K562 (cell line): Measurements from ENCODE around the gene AAK1.

Experiments used
- CBX3 ChIP-seq, 2 experiments: IDR thresholded peaks; 1 replicate in 1 of 2; 2 replicates in 1 of 2; pipeline ENCODE4 v1.6.1; 2012; ENCODE audit warnings: inconsistent platforms in 2 of 2, low read length in 2 of 2, borderline replicate concordance in 1 of 2, control low read depth in 1 of 2
- ELF1 ChIP-seq: fragments of 200-800 bp; sonication (Bioruptor generic); IDR thresholded peaks from 2 replicates; pipeline ENCODE4 v1.6.1; 2016; ENCODE audit warnings: missing genetic modification characterization, missing compliant biosample characterization
- FOXJ3 ChIP-seq: sonication (generic); formaldehyde crosslinking; IDR thresholded peaks from 2 replicates; pipeline ENCODE4 v1.4.0; 2020; ENCODE audit warnings: mild to moderate bottlenecking, missing genetic modification reagents
- PCBP2 ChIP-seq: fragments of 200-400 bp; formaldehyde crosslinking; IDR thresholded peaks from 2 replicates; pipeline ENCODE4 v1.6.1; 2018; ENCODE audit warnings: low read length, low read depth, mild to moderate bottlenecking, moderate library complexity; ENCODE audit not compliant: poor library complexity, severe bottlenecking
- PHB2 ChIP-seq: fragments of 450-650 bp; IDR thresholded peaks from 2 replicates; pipeline ENCODE4 v1.6.1; 2017; ENCODE audit warnings: low read depth
- POLR2AphosphoS5 ChIP-seq: IDR thresholded peaks from 2 replicates; pipeline ENCODE4 v1.6.1; 2011; ENCODE audit warnings: mild to moderate bottlenecking, low read depth, low read length, moderate library complexity; ENCODE audit not compliant: control insufficient read depth, insufficient read depth
- POLR3A ChIP-seq: IDR thresholded peaks from 2 replicates; pipeline ENCODE4 v1.6.1; 2011; ENCODE audit warnings: borderline replicate concordance, mild to moderate bottlenecking, moderate library complexity; ENCODE audit not compliant: insufficient read length, insufficient read depth; ENCODE audit errors: extremely low read depth
- RFX5 ChIP-seq: IDR thresholded peaks from 2 replicates; pipeline ENCODE4 v1.6.1; 2011; ENCODE audit warnings: low read depth, mild to moderate bottlenecking, improper control_type of control experiment, low read length
- ZNF133 ChIP-seq: fragments of 250-450 bp; sonication (Bioruptor Pico); IDR thresholded peaks from 2 replicates; pipeline ENCODE4 v1.4.0; 2020; ENCODE audit warnings: mild to moderate bottlenecking

DNA sequence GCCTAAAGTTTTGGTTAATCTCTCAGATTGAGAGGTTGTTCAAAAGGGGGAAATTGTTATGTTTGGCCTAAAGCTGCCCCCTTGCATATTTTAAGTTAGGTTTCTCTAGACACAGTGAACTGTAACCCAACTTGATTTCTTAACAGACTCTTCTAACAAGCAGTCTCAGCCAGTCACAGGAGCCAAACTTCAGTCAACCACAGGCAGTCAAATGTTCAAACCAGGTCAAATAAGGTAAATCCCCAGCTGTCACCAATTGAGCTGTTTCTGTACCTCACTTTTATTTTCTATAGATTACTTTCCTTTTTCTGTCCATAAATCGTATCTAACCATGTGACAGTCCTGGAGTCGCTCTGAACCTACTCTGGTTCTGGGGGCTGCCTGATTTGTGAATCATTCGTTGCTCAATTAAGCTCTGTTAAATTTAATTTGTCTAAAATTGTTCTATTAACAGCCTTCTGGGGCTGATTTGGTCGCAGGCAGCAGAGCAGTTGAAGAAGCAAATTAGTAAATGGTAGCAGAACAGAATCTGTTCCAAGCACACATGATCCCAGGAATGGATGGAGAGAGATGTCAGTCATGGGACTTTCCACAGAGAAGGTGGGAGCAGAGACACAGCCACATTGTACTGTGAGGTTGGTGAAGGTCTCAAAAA, 189.9 kb downstream of the AAK1 start:
- TF ChIP-seq POLR3A (no peak), PCBP2 (no peak), POLR2AphosphoS5 (no peak), FOXJ3 (no peak), ELF1 (tag) (no peak), RFX5 (no peak), CBX3 (IDR thresholded peaks at IDR 0.05; ENCODE audit: borderline replicate concordance in 1 of 2, low read length in 2 of 2) (no peak), PHB2 (no peak), ZNF133 (no peak)
